Neural cell (in vitro differentiated cells): ENCODE results near the gene RAPGEF5.

ENCODE experiments used
- CTCF ChIP-seq: fragments of 450-650 bp; IDR thresholded peaks from 2 replicates; pipeline ENCODE4 v1.5.1; 2014; ENCODE audit warnings: antibody characterized with exemption, mild to moderate bottlenecking, moderate library complexity; ENCODE audit not compliant: poor library complexity, severe bottlenecking
- EP300 ChIP-seq: fragments of 450-650 bp; conservative IDR thresholded peaks from 2 replicates; pipeline ENCODE4 v1.6.1; 2014; ENCODE audit warnings: antibody characterized with exemption, mild to moderate bottlenecking, moderate library complexity; ENCODE audit not compliant: poor library complexity, severe bottlenecking
- EZH2 ChIP-seq: fragments of 200-600, 300-800 bp; shearing (Covaris generic), sonication (generic); IDR thresholded peaks from 2 replicates; pipeline ENCODE4 v1.6.1; 2014; ENCODE audit warnings: antibody characterized with exemption, low read length, borderline replicate concordance, mild to moderate bottlenecking; ENCODE audit not compliant: insufficient read depth, poor library complexity, severe bottlenecking
- POLR2AphosphoS5 ChIP-seq: IDR thresholded peaks from 2 replicates; pipeline ENCODE4 v1.6.1; 2012
- RAD21 ChIP-seq: fragments of 450-650 bp; conservative IDR thresholded peaks from 2 replicates; pipeline ENCODE4 v1.6.1; 2014; ENCODE audit warnings: antibody characterized with exemption, mild to moderate bottlenecking, moderate library complexity
- REST ChIP-seq: IDR thresholded peaks from 2 replicates; pipeline ENCODE4 v1.6.1; 2012; ENCODE audit warnings: borderline replicate concordance
- TAF1 ChIP-seq: IDR thresholded peaks from 2 replicates; pipeline ENCODE4 v1.6.1; 2012; ENCODE audit warnings: low read depth

GRCh38 chr7:22338411-22338810, 18.5 kb downstream of the RAPGEF5 start:
- TF ChIP-seq EZH2 = no peak
- TF ChIP-seq REST = no peak
- no peak for TF ChIP-seq CTCF
- no peak for TF ChIP-seq RAD21
- no peak for TF ChIP-seq TAF1
- no peak for TF ChIP-seq POLR2AphosphoS5
- TF ChIP-seq EP300 = no peak
